ENCODE results near the gene ZNHIT2.

The ZNHIT2 gene

GRCh38 chr11:65071907-65072630 lies 45.4 kb downstream of the ZNHIT2 start:
- no peak overlapping the region for H2BK120ac ChIP-seq (ENCODE audit: insufficient read depth, low read length, poor library complexity)
- no peak overlapping the region for H4K8ac ChIP-seq (ENCODE audit: low read depth, low read length)
- H2BK12ac ChIP-seq (ENCODE audit: low read length), result no peak overlapping the region
- DNase-seq, result no peak
- no peak overlapping the region for H3K14ac ChIP-seq (ENCODE audit: low read length)
- no CpG with 5 or more reads among the region's 4 CpGs for WGBS (ENCODE audit: extremely low coverage, insufficient coverage, insufficient read length)
- H3K27ac ChIP-seq (ENCODE audit: low read depth, low read length), result no peak overlapping the region
- H3K4me1 ChIP-seq (ENCODE audit: control insufficient read depth in 1 of 2, insufficient read depth in 2 of 2, low read length in 2 of 2), result no peaks in the 10 kb centered on the region
- H3K27me3 ChIP-seq (ENCODE audit: insufficient read depth, low read length), result no peaks in the 10 kb centered on the region
- H3K9me3 ChIP-seq (ENCODE audit: insufficient read depth, low read depth, low read length), result no peaks in the 10 kb centered on the region
- no peak overlapping the region for H3K18ac ChIP-seq (ENCODE audit: low read length)
- H3K36me3 ChIP-seq (ENCODE audit: control insufficient read depth in 1 of 2, insufficient read depth in 2 of 2, low read length in 2 of 2), result peaks cover 5 to 6% of the 10 kb centered on the region in 2 experiments
- H3K4ac ChIP-seq (ENCODE audit: low read depth, low read length), result no peak overlapping the region
- no peak overlapping the region for H4K91ac ChIP-seq (ENCODE audit: low read depth, low read length)
- no peaks in the 10 kb centered on the region for H3K79me2 ChIP-seq (ENCODE audit: control insufficient read depth, insufficient read depth, low read length, poor library complexity)
- no peak overlapping the region for H3K23ac ChIP-seq (ENCODE audit: low read length)
- no peak overlapping the region for H3K9ac ChIP-seq (ENCODE audit: low read length)
- no peak overlapping the region for H3K4me2 ChIP-seq (ENCODE audit: low read length)
- H4K12ac ChIP-seq (ENCODE audit: low read depth, low read length), result no peak overlapping the region
- H2AK5ac ChIP-seq (ENCODE audit: low read length), result no peak overlapping the region
- H3K79me1 ChIP-seq (ENCODE audit: low read length), result no peaks in the 10 kb centered on the region
- H3K4me3 ChIP-seq (ENCODE audit: low read depth, low read length), result no peak overlapping the region
- H2BK5ac ChIP-seq (ENCODE audit: low read depth, low read length, poor library complexity), result no peak overlapping the region
- no peak overlapping the region for H2AFZ ChIP-seq (ENCODE audit: insufficient read depth, low read length, poor library complexity)

- Histone ChIP-seq H4K12ac (ENCODE audit: low read depth, low read length) (no peak overlapping the region), H4K8ac (ENCODE audit: low read depth, low read length) (no peak overlapping the region), H3K27me3 (ENCODE audit: insufficient read depth, low read length) (no peaks in the 10 kb centered on the region), H3K4me1 (ENCODE audit: control insufficient read depth in 1 of 2, insufficient read depth in 2 of 2, low read length in 2 of 2) (peaks cover 8 to 10% of the 10 kb centered on the region in 2 experiments), H3K23ac (ENCODE audit: low read length) (no peak overlapping the region), H3K36me3 (ENCODE audit: control insufficient read depth in 1 of 2, insufficient read depth in 2 of 2, low read length in 2 of 2) (no peaks in the 10 kb centered on the region), H2BK120ac (ENCODE audit: insufficient read depth, low read length, poor library complexity) (no peak overlapping the region), H2AK5ac (ENCODE audit: low read length) (no peak overlapping the region), H2BK5ac (ENCODE audit: low read depth, low read length, poor library complexity) (no peak overlapping the region), H3K4ac (ENCODE audit: low read depth, low read length) (no peak overlapping the region), H3K14ac (ENCODE audit: low read length) (no peak overlapping the region), H3K9ac (ENCODE audit: low read length) (no peak overlapping the region), H3K18ac (ENCODE audit: low read length) (no peak overlapping the region), H3K9me3 (ENCODE audit: insufficient read depth, low read depth, low read length) (no peaks in the 10 kb centered on the region), H3K27ac (ENCODE audit: low read depth, low read length) (no peak overlapping the region), H3K4me2 (ENCODE audit: low read length) (no peak overlapping the region), H3K79me1 (ENCODE audit: low read length) (no peaks in the 10 kb centered on the region), H2AFZ (ENCODE audit: insufficient read depth, low read length, poor library complexity) (no peak overlapping the region), H3K4me3 (ENCODE audit: low read depth, low read length) (no peak overlapping the region), H3K79me2 (ENCODE audit: control insufficient read depth, insufficient read depth, low read length, poor library complexity) (no peaks in the 10 kb centered on the region), H4K91ac (ENCODE audit: low read depth, low read length) (no peak overlapping the region), H2BK12ac (ENCODE audit: low read length) (no peak overlapping the region)
- no peak for DNase-seq
- no CpG with 5 or more reads among the region's 9 CpGs for WGBS (ENCODE audit: extremely low coverage, insufficient coverage, insufficient read length)
Observed at GRCh38 chr11:65069217-65069616, 48.3 kb downstream of the ZNHIT2 start.

DNA sequence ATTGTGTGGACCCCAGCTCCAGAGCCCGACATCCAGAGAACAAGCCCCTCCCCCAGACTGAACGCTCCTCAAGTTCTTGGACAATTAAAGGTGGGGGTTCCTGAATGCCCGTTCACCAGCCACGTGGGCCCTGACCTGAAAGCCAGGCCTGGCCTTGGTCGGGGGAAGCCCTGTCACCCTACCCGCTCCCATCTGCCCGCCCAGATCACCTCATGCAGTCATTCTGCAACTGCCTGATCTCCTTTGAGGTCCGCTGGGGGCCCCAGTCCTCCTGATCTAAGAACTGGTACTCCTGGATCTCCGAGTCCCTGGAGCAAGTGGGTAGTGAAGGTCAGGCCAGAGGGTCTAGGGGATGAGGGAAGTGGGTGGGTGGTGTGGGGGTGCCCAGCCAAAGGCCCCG lies 50.1 kb downstream of the ZNHIT2 start:
- WGBS (ENCODE audit: extremely low coverage, insufficient coverage, insufficient read length), result no CpG with 5 or more reads among the region's 10 CpGs
- H4K8ac ChIP-seq (ENCODE audit: low read depth, low read length), result no peak overlapping the region
- no peak overlapping the region for H2BK5ac ChIP-seq (ENCODE audit: low read depth, low read length, poor library complexity)

GRCh38 chr11:65066805-65067291 lies 50.7 kb downstream of the ZNHIT2 start:
- Histone ChIP-seq H3K4ac (ENCODE audit: low read depth, low read length) (no peak overlapping the region), H4K12ac (ENCODE audit: low read depth, low read length) (no peak overlapping the region), H3K14ac (ENCODE audit: low read length) (no peak overlapping the region), H4K91ac (ENCODE audit: low read depth, low read length) (no peak overlapping the region), H2BK120ac (ENCODE audit: insufficient read depth, low read length, poor library complexity) (no peak overlapping the region), H3K27ac (ENCODE audit: low read depth, low read length) (no peak overlapping the region), H3K36me3 (ENCODE audit: control insufficient read depth in 1 of 2, insufficient read depth in 2 of 2, low read length in 2 of 2) (no peaks in the 10 kb centered on the region), H3K18ac (ENCODE audit: low read length) (no peak overlapping the region), H4K8ac (ENCODE audit: low read depth, low read length) (no peak overlapping the region), H3K9ac (ENCODE audit: low read length) (no peak overlapping the region), H3K4me1 (ENCODE audit: control insufficient read depth in 1 of 2, insufficient read depth in 2 of 2, low read length in 2 of 2) (peaks cover 8 to 10% of the 10 kb centered on the region in 2 experiments), H2AK5ac (ENCODE audit: low read length) (no peak overlapping the region), H2BK5ac (ENCODE audit: low read depth, low read length, poor library complexity) (no peak overlapping the region), H2BK12ac (ENCODE audit: low read length) (no peak overlapping the region), H3K23ac (ENCODE audit: low read length) (no peak overlapping the region), H3K27me3 (ENCODE audit: insufficient read depth, low read length) (no peaks in the 10 kb centered on the region), H3K79me1 (ENCODE audit: low read length) (no peaks in the 10 kb centered on the region), H2AFZ (ENCODE audit: insufficient read depth, low read length, poor library complexity) (no peak overlapping the region), H3K4me2 (ENCODE audit: low read length) (no peak overlapping the region), H3K9me3 (ENCODE audit: insufficient read depth, low read depth, low read length) (no peaks in the 10 kb centered on the region), H3K4me3 (ENCODE audit: low read depth, low read length) (no peak overlapping the region), H3K79me2 (ENCODE audit: control insufficient read depth, insufficient read depth, low read length, poor library complexity) (no peaks in the 10 kb centered on the region)
- no CpG with 5 or more reads among the region's 4 CpGs for WGBS (ENCODE audit: extremely low coverage, insufficient coverage, insufficient read length)
- DNase-seq, result no peak

More for the DNA sequence above, 50.1 kb downstream of the ZNHIT2 start:
- Histone ChIP-seq H4K12ac (ENCODE audit: low read depth, low read length) (no peak overlapping the region), H2AFZ (ENCODE audit: insufficient read depth, low read length, poor library complexity) (no peak overlapping the region), H3K4me3 (ENCODE audit: low read depth, low read length) (no peak overlapping the region), H3K9ac (ENCODE audit: low read length) (no peak overlapping the region), H3K4ac (ENCODE audit: low read depth, low read length) (no peak overlapping the region), H2BK120ac (ENCODE audit: insufficient read depth, low read length, poor library complexity) (no peak overlapping the region), H3K36me3 (ENCODE audit: control insufficient read depth in 1 of 2, insufficient read depth in 2 of 2, low read length in 2 of 2) (no peaks in the 10 kb centered on the region), H3K79me2 (ENCODE audit: control insufficient read depth, insufficient read depth, low read length, poor library complexity) (no peaks in the 10 kb centered on the region), H3K79me1 (ENCODE audit: low read length) (no peaks in the 10 kb centered on the region), H3K27me3 (ENCODE audit: insufficient read depth, low read length) (no peaks in the 10 kb centered on the region), H3K4me2 (ENCODE audit: low read length) (no peak overlapping the region), H3K14ac (ENCODE audit: low read length) (no peak overlapping the region), H3K27ac (ENCODE audit: low read depth, low read length) (no peak overlapping the region), H4K91ac (ENCODE audit: low read depth, low read length) (no peak overlapping the region), H3K4me1 (ENCODE audit: control insufficient read depth in 1 of 2, insufficient read depth in 2 of 2, low read length in 2 of 2) (peaks cover 8 to 10% of the 10 kb centered on the region in 2 experiments), H2BK12ac (ENCODE audit: low read length) (no peak overlapping the region), H3K9me3 (ENCODE audit: insufficient read depth, low read depth, low read length) (no peaks in the 10 kb centered on the region), H2AK5ac (ENCODE audit: low read length) (no peak overlapping the region), H3K18ac (ENCODE audit: low read length) (no peak overlapping the region), H3K23ac (ENCODE audit: low read length) (no peak overlapping the region)
- no peak for DNase-seq

Data from trophoblast cell (in vitro differentiated cells and primary cell).